ENCODE data around the gene MAPK8. TPM values are rescaled to one million over a fixed set of nuclear protein-coding genes. Genes with fewer than 3 reads are reported as not detected.

The MAPK8 gene
- polyA plus RNA-seq, 2 of the 4 experiments (the other 2 are of a cell fraction), result 29.6 to 71.4 TPM

DNA sequence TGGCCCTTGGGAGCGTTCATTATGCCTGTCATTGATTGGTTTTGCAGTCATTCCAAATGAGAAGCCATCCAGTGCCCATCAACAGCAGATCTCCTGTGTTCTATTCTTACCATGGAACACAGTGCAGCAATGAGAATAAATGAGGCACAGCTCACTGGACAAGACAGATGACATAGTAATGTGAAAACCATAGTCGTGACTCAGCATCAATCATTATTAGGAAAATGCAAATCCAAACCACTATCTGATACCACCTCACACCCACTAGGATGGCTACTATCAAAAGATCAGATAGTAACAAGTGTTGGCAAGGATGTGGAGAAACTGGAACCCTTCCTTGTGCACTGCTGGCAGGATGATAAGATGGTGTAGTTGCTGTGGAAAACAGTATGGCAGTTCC, 153.7 kb downstream of the MAPK8 start:
- DNase-seq (ENCODE audit: low read depth in 1 of 2, low spot score in 1 of 2) (no peak), FAIRE-seq (no peak), ATAC-seq (no peak)
- H3K27ac ChIP-seq, result no peak overlapping the region
- ChIA-PET POLR2A (no interaction called here), CTCF (no interaction called here)
- WGBS (ENCODE audit: missing lambda C conversion rate), result 81% methylated on average over 2 of the region's 2 CpGs
- no peaks in the 10 kb centered on the region for H3K9me3 ChIP-seq
- no peaks in the 10 kb centered on the region for H3K4me1 ChIP-seq
- TF ChIP-seq FOXS1 (CRISPR knock-in tag; IDR thresholded peaks at IDR 0.05), result no peak
- TF ChIP-seq MAFK (IDR thresholded peaks at IDR 0.05; ENCODE audit: partially characterized antibody), result no peak
- TF ChIP-seq NFE2L2 (conservative IDR thresholded peaks at IDR 0.05; ENCODE audit: low read length), result no peak
- no peak for TF ChIP-seq HOXA7 (CRISPR knock-in tag; IDR thresholded peaks at IDR 0.05)
- no peak for TF ChIP-seq SREBF2 (IDR thresholded peaks at IDR 0.05)
- no peak for TF ChIP-seq TP53 (CRISPR knock-in tag; IDR thresholded peaks at IDR 0.05)
- TF ChIP-seq CEBPB (IDR thresholded peaks at IDR 0.05), result no peak
- no peak overlapping the region for H3K4me3 ChIP-seq
- H3K4me2 ChIP-seq, result no peak overlapping the region

DNA sequence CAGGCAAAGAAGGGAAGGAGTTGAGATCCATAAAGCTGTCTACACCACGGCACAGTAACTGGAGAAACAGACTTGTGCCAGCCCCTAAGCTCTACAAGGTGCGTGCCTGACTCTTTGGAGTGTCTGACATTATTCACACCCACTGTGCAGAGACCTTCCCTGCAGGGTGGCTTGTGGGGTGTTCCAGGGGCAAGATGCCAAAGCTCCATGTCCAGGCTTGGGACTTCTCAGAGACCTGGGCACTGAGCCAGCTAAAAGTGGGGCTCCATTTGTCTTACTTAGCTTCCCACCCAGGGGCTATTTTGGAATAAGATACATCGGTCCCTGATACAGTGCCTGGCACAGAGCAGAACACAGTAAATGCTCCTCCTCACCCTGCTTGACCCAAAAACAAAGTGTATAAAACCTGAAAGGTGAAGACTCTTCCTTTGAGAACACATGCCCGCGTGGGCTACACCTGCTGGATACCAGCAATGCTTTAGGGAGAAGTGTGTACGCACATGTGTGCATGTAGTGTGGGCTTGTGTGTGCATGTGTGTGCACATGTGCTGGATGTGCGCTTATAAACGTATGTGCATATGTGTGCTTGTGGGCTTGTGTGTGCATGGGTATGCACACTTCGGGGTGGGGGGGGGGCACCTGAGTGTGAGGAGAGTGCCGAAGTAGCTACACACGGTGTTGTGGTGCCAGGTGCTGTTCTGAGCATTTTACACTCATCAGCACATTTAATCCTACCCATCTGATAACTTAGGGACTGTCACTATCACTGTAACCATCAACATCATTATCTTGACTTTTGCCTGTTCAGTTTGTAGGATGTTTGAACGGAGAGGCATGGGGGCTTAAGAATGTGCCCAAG, 155.4 kb downstream of the MAPK8 start:
- FAIRE-seq (no peak), DNase-seq (ENCODE audit: low read depth in 1 of 2, low spot score in 1 of 2) (no peak)

More for the DNA sequence above, 155.4 kb downstream of the MAPK8 start:
- no peak overlapping the region for H3K4me3 ChIP-seq
- no peaks in the 10 kb centered on the region for H3K9me3 ChIP-seq
- ChIA-PET CTCF (interaction anchor here (1.8 kb wide), 2 partner anchors 13 to 98 kb away, joined by 4 to 6 read pairs; no protein-coding TSS in a partner anchor), POLR2A (no interaction called here)
- no peak overlapping the region for H3K27ac ChIP-seq
- TF ChIP-seq RAD21 (conservative IDR thresholded peaks at IDR 0.05 in 1 of 2, IDR thresholded peaks at IDR 0.05 in 1 of 2), result no peak
- TF ChIP-seq EP300 (IDR thresholded peaks at IDR 0.05), result no peak
- no peak for TF ChIP-seq NFE2L2 (conservative IDR thresholded peaks at IDR 0.05; ENCODE audit: low read length)
- no peak for TF ChIP-seq EHF (CRISPR knock-in tag; IDR thresholded peaks at IDR 0.05)
- no peak for TF ChIP-seq BHLHE40 (IDR thresholded peaks at IDR 0.05; ENCODE audit: low read depth, low read length)
- TF ChIP-seq, protein P1, sequence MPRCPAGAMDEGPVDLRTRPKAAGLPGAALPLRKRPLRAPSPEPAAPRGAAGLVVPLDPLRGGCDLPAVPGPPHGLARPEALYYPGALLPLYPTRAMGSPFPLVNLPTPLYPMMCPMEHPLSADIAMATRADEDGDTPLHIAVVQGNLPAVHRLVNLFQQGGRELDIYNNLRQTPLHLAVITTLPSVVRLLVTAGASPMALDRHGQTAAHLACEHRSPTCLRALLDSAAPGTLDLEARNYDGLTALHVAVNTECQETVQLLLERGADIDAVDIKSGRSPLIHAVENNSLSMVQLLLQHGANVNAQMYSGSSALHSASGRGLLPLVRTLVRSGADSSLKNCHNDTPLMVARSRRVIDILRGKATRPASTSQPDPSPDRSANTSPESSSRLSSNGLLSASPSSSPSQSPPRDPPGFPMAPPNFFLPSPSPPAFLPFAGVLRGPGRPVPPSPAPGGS (IDR thresholded peaks at IDR 0.05), result no peak
- TF ChIP-seq, protein P2, sequence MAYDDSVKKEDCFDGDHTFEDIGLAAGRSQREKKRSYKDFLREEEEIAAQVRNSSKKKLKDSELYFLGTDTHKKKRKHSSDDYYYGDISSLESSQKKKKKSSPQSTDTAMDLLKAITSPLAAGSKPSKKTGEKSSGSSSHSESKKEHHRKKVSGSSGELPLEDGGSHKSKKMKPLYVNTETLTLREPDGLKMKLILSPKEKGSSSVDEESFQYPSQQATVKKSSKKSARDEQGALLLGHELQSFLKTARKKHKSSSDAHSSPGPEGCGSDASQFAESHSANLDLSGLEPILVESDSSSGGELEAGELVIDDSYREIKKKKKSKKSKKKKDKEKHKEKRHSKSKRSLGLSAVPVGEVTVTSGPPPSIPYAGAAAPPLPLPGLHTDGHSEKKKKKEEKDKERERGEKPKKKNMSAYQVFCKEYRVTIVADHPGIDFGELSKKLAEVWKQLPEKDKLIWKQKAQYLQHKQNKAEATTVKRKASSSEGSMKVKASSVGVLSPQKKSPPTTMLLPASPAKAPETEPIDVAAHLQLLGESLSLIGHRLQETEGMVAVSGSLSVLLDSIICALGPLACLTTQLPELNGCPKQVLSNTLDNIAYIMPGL (CRISPR knock-in tag; IDR thresholded peaks at IDR 0.05; ENCODE audit: borderline replicate concordance), result no peak
- no peak for TF ChIP-seq CHD2 (IDR thresholded peaks at IDR 0.05; ENCODE audit: low read length, partially characterized antibody)
- TF ChIP-seq HEYL (CRISPR knock-in tag; IDR thresholded peaks at IDR 0.05), result no peak
- no peak for TF ChIP-seq NPAS2 (CRISPR knock-in tag; IDR thresholded peaks at IDR 0.05; ENCODE audit: borderline replicate concordance)
- TF ChIP-seq, protein P3, sequence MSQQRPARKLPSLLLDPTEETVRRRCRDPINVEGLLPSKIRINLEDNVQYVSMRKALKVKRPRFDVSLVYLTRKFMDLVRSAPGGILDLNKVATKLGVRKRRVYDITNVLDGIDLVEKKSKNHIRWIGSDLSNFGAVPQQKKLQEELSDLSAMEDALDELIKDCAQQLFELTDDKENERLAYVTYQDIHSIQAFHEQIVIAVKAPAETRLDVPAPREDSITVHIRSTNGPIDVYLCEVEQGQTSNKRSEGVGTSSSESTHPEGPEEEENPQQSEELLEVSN (IDR thresholded peaks at IDR 0.05; ENCODE audit: borderline replicate concordance, low read depth), result no peak
- no peak for TF ChIP-seq NR3C1 (IDR thresholded peaks at IDR 0.05)
- no peak for TF ChIP-seq HOXB5 (CRISPR knock-in tag; IDR thresholded peaks at IDR 0.05)
- TF ChIP-seq JUN (IDR thresholded peaks at IDR 0.05), result no peak
- no peak for TF ChIP-seq CHD4 (IDR thresholded peaks at IDR 0.05; ENCODE audit: borderline replicate concordance)
- TF ChIP-seq JUNB (IDR thresholded peaks at IDR 0.05), result no peak
- TF ChIP-seq, protein P4, sequence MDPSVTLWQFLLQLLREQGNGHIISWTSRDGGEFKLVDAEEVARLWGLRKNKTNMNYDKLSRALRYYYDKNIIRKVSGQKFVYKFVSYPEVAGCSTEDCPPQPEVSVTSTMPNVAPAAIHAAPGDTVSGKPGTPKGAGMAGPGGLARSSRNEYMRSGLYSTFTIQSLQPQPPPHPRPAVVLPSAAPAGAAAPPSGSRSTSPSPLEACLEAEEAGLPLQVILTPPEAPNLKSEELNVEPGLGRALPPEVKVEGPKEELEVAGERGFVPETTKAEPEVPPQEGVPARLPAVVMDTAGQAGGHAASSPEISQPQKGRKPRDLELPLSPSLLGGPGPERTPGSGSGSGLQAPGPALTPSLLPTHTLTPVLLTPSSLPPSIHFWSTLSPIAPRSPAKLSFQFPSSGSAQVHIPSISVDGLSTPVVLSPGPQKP (IDR thresholded peaks at IDR 0.05; ENCODE audit: low read depth, low read length), result no peak
- no peak for TF ChIP-seq ZC3H11A (IDR thresholded peaks at IDR 0.05)
- TF ChIP-seq ZFP36 (IDR thresholded peaks at IDR 0.05; ENCODE audit: borderline replicate concordance, partially characterized antibody), result no peak
- no peak overlapping the region for H3K4me2 ChIP-seq
- ATAC-seq, result no peak
- WGBS (ENCODE audit: missing lambda C conversion rate), result 87% methylated on average over 12 of the region's 12 CpGs
- H3K4me1 ChIP-seq, result no peaks in the 10 kb centered on the region

All from A549 (cell line).